SK-N-MC (cell line): ENCODE results near the gene TRMT1.

ENCODE experiments used
- DNase-seq: peaks from one replicate; pipeline ENCODE4 v3.0.0-alpha.2; 2011; ENCODE audit warnings: low read depth, low spot score
- H3K27ac ChIP-seq: fragments of 200-600 bp; sonication (generic); 2 replicates; pipeline ENCODE4 v1.5.1; 2016; ENCODE audit warnings: mixed run types
- H3K36me3 ChIP-seq: fragments of 200-600 bp; sonication (generic); 2 replicates; pipeline ENCODE4 v1.6.1; 2017; ENCODE audit warnings: antibody characterized with exemption, low read length, mixed read lengths; ENCODE audit not compliant: insufficient read depth
- H3K4me3 ChIP-seq: fragments of 200-600 bp; sonication (generic); 2 replicates; pipeline ENCODE4 v1.5.1; 2016
- H3K9ac ChIP-seq: fragments of 200-600 bp; sonication (generic); 2 replicates; pipeline ENCODE4 v1.8.0; 2017; ENCODE audit warnings: mixed run types, mixed read lengths; ENCODE audit not compliant: insufficient read length
- H3K9me3 ChIP-seq: fragments of 200-600 bp; sonication (generic); 2 replicates; pipeline ENCODE4 v1.6.1; 2017; ENCODE audit warnings: low read depth, mild to moderate bottlenecking, antibody characterized with exemption, low read length, moderate library complexity, mixed read lengths
- EZH2 ChIP-seq: fragments of 200-600 bp; sonication (generic); IDR thresholded peaks from one replicate; pipeline ENCODE4 v1.6.1; 2017; ENCODE audit warnings: antibody characterized with exemption
- FOXP2 ChIP-seq: optimal IDR thresholded peaks from 2 replicates; pipeline ENCODE3; 2011; ENCODE audit warnings: mild to moderate bottlenecking, moderate library complexity; ENCODE audit not compliant: insufficient read depth; ENCODE audit errors: extremely low read length, control extremely low read depth
- POLR2AphosphoS5 ChIP-seq: IDR thresholded peaks from 2 replicates; pipeline ENCODE4 v1.6.1; 2012; ENCODE audit warnings: mild to moderate bottlenecking, low read depth, low read length, borderline replicate concordance

The TRMT1 gene

DNA sequence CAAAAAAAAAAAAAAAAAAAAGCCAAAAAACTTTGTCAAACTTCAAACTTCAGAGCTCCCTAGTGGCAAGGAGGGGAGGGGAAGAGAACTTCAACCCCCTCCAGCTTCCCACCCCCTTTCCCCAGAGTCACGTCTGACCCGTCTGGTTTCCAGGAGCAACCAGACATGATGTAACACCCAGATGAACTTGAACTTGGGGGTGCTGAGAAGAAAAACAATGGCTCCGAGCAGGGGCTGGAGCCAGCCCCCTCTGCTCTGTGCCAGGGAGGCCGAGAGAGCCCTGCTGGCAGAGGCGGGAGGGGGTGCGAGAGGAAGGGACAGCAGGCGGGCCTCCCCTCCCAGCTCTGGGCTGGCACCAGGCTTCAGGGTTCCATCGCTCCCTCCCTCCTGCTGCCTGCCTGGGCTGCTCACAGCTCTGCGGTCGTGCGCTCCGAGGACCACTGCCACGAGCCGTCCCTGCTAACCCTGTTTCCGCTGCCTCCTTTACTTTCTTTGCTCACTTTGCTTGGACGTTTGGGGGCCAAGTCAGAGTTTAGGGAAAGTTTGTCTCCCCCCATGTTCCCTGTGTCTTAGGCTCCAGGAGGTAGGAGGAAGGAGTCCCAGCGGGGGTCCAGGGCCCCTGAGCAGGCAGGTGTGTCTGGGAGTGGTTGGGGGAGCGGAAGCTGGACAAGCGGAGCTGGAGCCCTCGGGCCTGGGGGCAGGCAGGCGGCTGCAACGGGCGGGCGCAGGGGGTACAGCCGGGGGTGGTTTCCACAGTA lies 25.0 kb downstream of the TRMT1 start:
- Histone ChIP-seq H3K27ac (peak overlapping the region; percentile 80), H3K36me3 (no peaks in the 10 kb centered on the region; the same call in 1 of the 2 replicates), H3K4me3 (no peak overlapping the region), H3K9ac (no peak overlapping the region), H3K9me3 (no peaks in the 10 kb centered on the region)
- DNase-seq: no peak
- TF ChIP-seq EZH2 (no peak), FOXP2 (no peak), POLR2AphosphoS5 (no peak)

DNA sequence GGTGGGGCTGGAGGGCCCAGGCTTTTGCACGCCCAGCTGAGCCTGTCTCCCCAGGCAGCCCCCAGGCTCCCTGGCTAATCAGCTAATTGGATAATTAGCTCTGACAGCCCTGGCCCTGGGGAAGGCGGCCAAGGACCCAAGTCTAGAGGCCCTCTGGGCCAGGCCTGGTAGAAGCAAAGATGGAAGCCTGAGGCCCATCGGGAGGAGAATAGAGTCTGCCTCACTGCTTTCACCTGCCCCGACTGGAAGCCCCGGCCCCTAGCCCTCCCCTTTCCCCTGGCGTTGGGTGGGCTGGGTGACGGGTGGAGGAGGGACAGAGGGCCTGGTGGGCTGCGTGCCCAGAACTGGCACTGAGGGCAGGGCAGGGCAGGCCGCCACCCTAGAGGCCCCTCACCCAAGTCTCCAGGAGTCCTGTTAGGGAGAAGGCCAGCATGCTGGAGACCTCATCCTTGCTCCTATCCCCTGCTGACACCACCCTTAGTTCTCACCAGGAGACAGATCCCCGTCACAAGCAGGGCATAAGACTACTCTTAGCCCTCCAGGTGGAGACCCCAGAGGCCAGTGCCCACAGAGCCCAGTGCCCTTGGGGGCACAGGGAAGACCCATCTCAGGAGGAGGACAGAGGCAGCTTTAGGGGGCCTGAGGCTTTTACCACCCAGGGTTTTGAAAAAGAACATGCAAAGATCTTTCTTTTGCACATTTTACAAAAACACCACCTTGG lies 25.9 kb downstream of the TRMT1 start:
- H3K9me3 ChIP-seq: no peaks in the 10 kb centered on the region
- no peak overlapping the region for H3K4me3 ChIP-seq
- no peaks in the 10 kb centered on the region; the same call in 1 of the 2 replicates for H3K36me3 ChIP-seq
- H3K27ac ChIP-seq: peak overlapping the region; percentile 80
- DNase-seq: no peak
- peak overlapping the region; percentile 20 for H3K9ac ChIP-seq
- TF ChIP-seq EZH2 (no peak), FOXP2 (no peak), POLR2AphosphoS5 (no peak)

DNA sequence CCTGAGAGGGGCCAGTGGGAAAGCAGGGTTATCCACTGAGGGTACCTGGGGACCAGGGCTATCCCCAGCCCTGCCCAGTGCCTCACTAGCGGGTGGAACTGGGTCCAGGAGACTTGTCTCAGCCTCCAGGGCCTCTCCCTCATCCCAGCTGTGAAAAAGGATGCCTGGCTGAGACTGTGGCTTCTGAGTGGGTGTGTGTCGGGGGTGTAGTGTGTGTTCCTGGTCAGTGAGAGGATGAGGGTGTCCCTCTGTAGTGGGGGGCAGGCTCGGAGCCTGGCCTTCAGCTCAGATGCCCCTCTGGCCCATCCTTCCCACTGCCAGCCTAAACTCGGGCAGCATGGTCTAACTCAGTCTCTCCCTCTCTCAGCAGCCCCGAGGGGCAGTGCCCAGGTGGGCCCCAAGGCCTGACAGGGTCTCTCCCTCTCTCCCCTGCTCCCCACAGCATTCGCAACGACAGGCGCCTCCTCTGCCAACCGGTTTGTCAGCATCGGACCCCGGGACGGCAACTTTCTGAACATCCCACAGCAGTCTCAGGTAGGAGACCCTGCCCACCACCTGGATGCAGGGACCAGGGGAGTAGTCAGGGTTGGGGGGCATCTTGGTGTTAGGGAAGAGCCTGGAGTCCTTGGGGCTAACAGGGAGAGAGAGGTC lies 26.6 kb downstream of the TRMT1 start:
- H3K27ac ChIP-seq: 0 out of 2 replicates have a peak overlapping the region, but pooled peaks have one; percentile 80
- no peak overlapping the region for H3K9ac ChIP-seq
- DNase-seq: no peak

GRCh38 chr19:13089139-13089856 lies 27.2 kb downstream of the TRMT1 start:
- Histone ChIP-seq H3K9me3 (no peaks in the 10 kb centered on the region), H3K27ac (no peak overlapping the region), H3K36me3 (no peaks in the 10 kb centered on the region; the same call in 1 of the 2 replicates), H3K4me3 (no peak overlapping the region), H3K9ac (no peak overlapping the region)
- no peak for TF ChIP-seq POLR2AphosphoS5
- TF ChIP-seq FOXP2: no peak
- TF ChIP-seq EZH2: no peak
- no peak for DNase-seq

More for the DNA sequence above, 26.6 kb downstream of the TRMT1 start:
- no peak for TF ChIP-seq POLR2AphosphoS5
- no peak for TF ChIP-seq EZH2
- TF ChIP-seq FOXP2: no peak
- Histone ChIP-seq H3K4me3 (no peak overlapping the region), H3K36me3 (no peaks in the 10 kb centered on the region; the same call in 1 of the 2 replicates), H3K9me3 (no peaks in the 10 kb centered on the region)

DNA sequence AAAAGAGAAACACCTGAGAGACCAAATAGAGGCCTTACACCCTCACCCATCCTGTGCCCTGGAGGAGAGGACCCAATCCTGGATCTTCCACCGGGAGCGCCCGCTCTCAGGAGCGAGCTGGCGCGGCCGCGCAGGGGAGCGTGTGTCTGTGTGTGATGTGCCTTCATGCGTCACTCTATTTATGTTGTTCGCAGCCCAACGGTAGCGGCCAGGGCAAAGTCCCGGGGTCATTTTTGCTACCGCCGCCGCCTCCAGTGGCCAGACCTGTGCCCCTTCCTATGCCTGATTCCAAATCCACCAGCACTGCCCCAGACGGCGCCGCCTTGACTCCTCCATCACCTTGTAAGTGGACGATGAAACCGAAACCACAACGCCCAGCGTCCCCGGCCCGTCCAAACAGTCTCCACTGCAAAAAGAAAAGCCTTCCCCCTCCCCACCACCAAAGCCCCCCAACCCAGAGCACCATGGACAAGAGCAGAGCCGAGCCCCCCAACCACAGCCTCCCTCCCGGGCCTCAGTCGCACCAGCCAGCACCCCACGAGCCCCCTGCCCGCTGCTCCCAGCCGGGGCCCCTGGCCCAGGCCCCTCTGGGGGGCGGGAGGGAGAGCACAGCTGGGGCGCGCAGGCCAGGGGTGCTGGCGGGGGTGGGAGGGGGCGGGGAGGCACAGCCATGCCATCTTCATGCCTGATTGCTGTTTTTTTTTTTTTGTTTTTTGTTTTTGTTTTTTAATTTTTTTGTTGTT lies 28.6 kb downstream of the TRMT1 start:
- H3K27ac ChIP-seq: no peak overlapping the region
- H3K9me3 ChIP-seq: no peaks in the 10 kb centered on the region
- TF ChIP-seq FOXP2: no peak
- TF ChIP-seq EZH2: no peak
- TF ChIP-seq POLR2AphosphoS5: no peak
- no peak for DNase-seq
- no peak overlapping the region for H3K9ac ChIP-seq
- H3K4me3 ChIP-seq: no peak overlapping the region
- H3K36me3 ChIP-seq: no peaks in the 10 kb centered on the region; the same call in 1 of the 2 replicates

GRCh38 chr19:13087295-13087694 lies 29.2 kb downstream of the TRMT1 start:
- Histone ChIP-seq H3K27ac (no peak overlapping the region), H3K4me3 (no peak overlapping the region), H3K9me3 (no peaks in the 10 kb centered on the region), H3K36me3 (no peaks in the 10 kb centered on the region; the same call in 1 of the 2 replicates), H3K9ac (no peak overlapping the region)
- no peak for TF ChIP-seq POLR2AphosphoS5
- no peak for TF ChIP-seq EZH2
- TF ChIP-seq FOXP2: no peak
- no peak for DNase-seq

- H3K36me3 ChIP-seq: no peaks in the 10 kb centered on the region; the same call in 1 of the 2 replicates
- no peak overlapping the region for H3K9ac ChIP-seq
- TF ChIP-seq FOXP2 (no peak), EZH2 (no peak), POLR2AphosphoS5 (no peak; the same call in 1 of the 2 replicates)
- no peaks in the 10 kb centered on the region for H3K9me3 ChIP-seq
- H3K27ac ChIP-seq: no peak overlapping the region
- DNase-seq: no peak
- H3K4me3 ChIP-seq: no peak overlapping the region
Measured at GRCh38 chr19:13086341-13086740, 30.2 kb downstream of the TRMT1 start.

DNA sequence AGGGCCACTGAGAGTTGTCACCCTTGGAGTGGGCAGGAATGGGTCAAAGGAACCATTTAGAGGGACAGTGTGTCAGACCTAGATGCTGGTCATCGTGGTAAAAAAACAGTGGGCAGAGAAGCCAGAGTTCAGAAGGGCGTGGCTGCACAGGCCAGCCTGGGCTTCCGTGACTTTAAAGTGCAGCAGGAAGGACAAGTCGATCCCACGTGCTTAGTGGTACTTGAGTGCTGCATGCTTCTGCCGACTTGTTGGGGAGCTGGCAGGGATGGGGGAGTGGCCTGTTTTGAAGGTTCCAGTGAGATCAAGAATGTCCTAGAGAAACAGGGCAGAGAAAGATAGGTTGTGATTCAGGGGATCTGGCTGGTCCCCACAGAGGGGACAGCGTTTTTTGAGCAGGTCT lies 30.9 kb downstream of the TRMT1 start:
- DNase-seq: no peak
- no peak overlapping the region for H3K4me3 ChIP-seq
- TF ChIP-seq POLR2AphosphoS5 (no peak), EZH2 (no peak), FOXP2 (no peak)
- no peaks in the 10 kb centered on the region for H3K9me3 ChIP-seq
- no peak overlapping the region for H3K27ac ChIP-seq
- H3K9ac ChIP-seq: no peak overlapping the region
- no peaks in the 10 kb centered on the region; the same call in 1 of the 2 replicates for H3K36me3 ChIP-seq
